Uterus (tissue), 2 donors: Measurements from ENCODE around the gene TRMT6.

Source experiments
- CTCF ChIP-seq, 4 experiments: fragments of 200-600 bp in 2 of 4; fragments of 450-650 bp in 2 of 4; sonication (generic) in 2 of 4; IDR thresholded peaks; one replicate each; pipeline ENCODE4 v1.5.1; 2016 to 2019; ENCODE audit warnings: antibody characterized with exemption in 4 of 4, mild to moderate bottlenecking in 2 of 4, moderate library complexity in 1 of 4
- POLR2A ChIP-seq, 2 donors: fragments of 450-650 bp; IDR thresholded peaks; one replicate each; pipeline ENCODE4 v1.6.1; 2016; ENCODE audit warnings: antibody characterized with exemption in 2 of 2, mild to moderate bottlenecking in 1 of 2, moderate library complexity in 1 of 2

- TF ChIP-seq POLR2A (IDR thresholded peaks at IDR 0.05) (no peak), CTCF (IDR thresholded peaks at IDR 0.05) (no peak)
Observed at GRCh38 chr20:5970381-5970780, 20.0 kb upstream of the TRMT6 start.
